HFF-Myc (cell line): ENCODE results near the gene CYP27B1.
A peak's percentile ranks its signal among the peaks of the same experiment; 100 is the strongest.

Experiments
- DNase-seq: peaks from one replicate; pipeline ENCODE4 v3.0.0-alpha.2; 2011; ENCODE audit warnings: low read depth; ENCODE audit errors: extremely low read depth
- H3K4me3 ChIP-seq: replicated peaks from 2 replicates; pipeline ENCODE4 v1.5.1; 2011; ENCODE audit warnings: low read depth, mild to moderate bottlenecking, control low read depth, low read length
- TF ChIP-seq, protein P1 (sequence below): IDR thresholded peaks from 2 replicates; pipeline ENCODE4 v1.5.1; 2012; ENCODE audit warnings: mild to moderate bottlenecking, low read depth, low read length, control low read depth; ENCODE audit errors: missing control alignments

Gene CYP27B1

GRCh38 chr12:57732270-57732669, 34.6 kb downstream of the CYP27B1 start:
- no peak for DNase-seq
- H3K4me3 ChIP-seq = no peak overlapping the region
- TF ChIP-seq, protein P1, sequence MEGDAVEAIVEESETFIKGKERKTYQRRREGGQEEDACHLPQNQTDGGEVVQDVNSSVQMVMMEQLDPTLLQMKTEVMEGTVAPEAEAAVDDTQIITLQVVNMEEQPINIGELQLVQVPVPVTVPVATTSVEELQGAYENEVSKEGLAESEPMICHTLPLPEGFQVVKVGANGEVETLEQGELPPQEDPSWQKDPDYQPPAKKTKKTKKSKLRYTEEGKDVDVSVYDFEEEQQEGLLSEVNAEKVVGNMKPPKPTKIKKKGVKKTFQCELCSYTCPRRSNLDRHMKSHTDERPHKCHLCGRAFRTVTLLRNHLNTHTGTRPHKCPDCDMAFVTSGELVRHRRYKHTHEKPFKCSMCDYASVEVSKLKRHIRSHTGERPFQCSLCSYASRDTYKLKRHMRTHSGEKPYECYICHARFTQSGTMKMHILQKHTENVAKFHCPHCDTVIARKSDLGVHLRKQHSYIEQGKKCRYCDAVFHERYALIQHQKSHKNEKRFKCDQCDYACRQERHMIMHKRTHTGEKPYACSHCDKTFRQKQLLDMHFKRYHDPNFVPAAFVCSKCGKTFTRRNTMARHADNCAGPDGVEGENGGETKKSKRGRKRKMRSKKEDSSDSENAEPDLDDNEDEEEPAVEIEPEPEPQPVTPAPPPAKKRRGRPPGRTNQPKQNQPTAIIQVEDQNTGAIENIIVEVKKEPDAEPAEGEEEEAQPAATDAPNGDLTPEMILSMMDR = no peak

DNA sequence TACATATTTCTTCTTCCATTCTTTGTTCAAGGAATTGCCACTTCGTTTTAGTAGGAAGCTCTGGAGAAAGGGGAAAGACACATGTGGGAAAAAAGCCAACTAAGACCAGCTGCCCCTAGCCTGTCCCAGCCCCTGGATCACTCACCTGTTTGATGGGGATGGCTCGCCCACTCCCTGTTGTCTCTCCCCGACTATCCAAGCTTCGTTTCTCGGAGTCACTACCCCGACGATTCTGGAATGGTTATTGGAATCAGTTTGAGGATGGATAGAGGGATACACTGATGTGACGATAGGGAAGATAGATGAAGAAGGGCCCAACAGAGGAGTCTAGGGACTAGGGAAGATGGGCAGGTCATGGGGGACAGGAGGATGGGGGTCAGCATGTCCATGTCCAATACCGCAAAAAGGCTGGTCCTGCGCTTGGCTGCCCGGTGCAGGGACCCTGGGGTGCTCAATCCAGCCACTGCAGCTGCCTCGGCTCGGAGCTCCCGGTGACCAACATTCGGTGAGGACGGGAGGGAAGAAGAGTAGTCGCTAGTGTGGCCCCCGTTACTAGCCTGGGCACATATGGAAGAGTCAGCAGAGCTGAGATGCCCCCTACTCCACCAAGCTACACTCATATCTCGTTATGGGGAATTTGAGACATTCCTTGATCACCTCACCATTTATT, 35.3 kb downstream of the CYP27B1 start:
- TF ChIP-seq, protein P1 = no peak
- DNase-seq = no peak
- H3K4me3 ChIP-seq = no peak overlapping the region

DNA sequence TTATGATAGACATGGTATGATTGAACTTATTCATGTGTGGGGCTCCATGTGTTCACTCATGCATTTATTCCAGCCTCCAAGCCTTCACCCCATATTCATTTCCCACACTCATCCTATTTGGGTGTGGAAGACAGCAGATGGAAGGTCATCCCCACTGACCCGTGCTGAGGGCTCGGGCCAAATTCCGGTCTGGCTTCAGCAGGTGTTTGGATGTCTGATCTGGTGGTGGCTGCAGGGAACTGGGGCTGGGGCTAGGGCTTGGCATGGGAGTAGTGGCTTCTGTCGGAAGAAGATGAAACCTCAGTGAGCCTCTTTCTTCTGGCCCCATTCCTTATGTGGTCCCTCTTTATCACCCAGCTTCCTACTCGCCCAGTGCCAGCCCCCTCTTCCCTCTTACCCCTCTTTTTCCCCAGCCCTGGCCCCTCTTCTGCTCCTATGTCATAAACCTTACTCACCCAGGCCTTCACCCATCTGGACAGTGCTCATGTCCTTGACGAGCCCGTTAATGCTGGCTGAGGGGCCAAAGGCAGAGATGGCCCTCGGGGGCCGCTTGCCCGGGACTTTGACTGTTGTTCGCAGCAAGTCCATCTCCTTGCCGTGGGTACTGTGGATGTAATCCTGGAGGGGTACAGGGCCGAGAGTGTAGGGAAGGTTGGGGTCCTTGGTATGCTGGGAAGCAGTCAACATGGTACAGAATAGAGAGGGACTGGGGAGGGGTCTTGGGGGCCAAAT, 36.4 kb downstream of the CYP27B1 start:
- TF ChIP-seq, protein P1 = no peak
- no peak for DNase-seq
- no peak overlapping the region for H3K4me3 ChIP-seq

DNA sequence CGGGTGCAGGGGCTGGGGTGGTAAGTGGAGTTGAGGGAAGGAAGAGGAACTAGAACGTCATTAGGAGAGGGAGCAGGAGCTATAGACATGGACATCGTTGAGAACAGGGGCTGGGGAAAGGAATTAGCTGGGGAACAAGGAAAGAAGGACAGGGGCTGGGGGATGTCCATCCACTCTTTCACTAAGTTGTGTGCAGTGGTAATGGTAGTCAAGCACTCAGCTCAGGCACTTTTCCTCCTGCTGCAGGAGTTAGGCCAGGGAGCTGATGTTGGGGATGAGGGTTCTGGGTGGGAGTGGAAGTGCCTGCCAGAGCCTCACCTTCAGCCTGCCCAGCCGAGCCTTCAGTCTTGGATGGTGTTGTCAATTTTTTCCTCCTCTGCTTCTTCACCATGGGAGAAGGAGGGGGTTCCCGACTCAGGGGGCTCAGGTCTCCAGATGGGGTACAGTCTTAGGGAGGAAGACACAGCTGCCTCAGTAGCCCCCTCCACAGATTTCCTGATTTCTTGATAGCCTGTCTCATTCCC, 37.5 kb downstream of the CYP27B1 start:
- H3K4me3 ChIP-seq = no peak overlapping the region
- TF ChIP-seq, protein P1 = no peak
- no peak for DNase-seq

GRCh38 chr12:57727758-57728395, 39.0 kb downstream of the CYP27B1 start:
- TF ChIP-seq, protein P1 = no peak
- H3K4me3 ChIP-seq = no peak overlapping the region
- DNase-seq = no peak

- TF ChIP-seq, protein P1 = peak; percentile 18
- no peak for DNase-seq
- peak overlapping the region; percentile 76 for H3K4me3 ChIP-seq
Observed at GRCh38 chr12:57726884-57727757, 39.8 kb downstream of the CYP27B1 start.
